GM12875 (cell line): Measurements from ENCODE around the gene LSM11.

ENCODE experiments used
- H3K4me3 ChIP-seq: one replicate; pipeline ENCODE4 v1.5.1; 2011; ENCODE audit warnings: low read depth, low read length, control low read depth
- TF ChIP-seq, protein P1 (sequence below): IDR thresholded peaks from 2 replicates; pipeline ENCODE4 v1.5.1; 2011; ENCODE audit warnings: low read depth, mild to moderate bottlenecking, control low read depth, inconsistent platforms, low read length, moderate library complexity, borderline replicate concordance; ENCODE audit not compliant: insufficient read depth

The LSM11 gene

GRCh38 chr5:157730900-157731271, 12.6 kb upstream of the LSM11 start:
- peak overlapping the region; percentile 75 for H3K4me3 ChIP-seq
- TF ChIP-seq, protein P1, sequence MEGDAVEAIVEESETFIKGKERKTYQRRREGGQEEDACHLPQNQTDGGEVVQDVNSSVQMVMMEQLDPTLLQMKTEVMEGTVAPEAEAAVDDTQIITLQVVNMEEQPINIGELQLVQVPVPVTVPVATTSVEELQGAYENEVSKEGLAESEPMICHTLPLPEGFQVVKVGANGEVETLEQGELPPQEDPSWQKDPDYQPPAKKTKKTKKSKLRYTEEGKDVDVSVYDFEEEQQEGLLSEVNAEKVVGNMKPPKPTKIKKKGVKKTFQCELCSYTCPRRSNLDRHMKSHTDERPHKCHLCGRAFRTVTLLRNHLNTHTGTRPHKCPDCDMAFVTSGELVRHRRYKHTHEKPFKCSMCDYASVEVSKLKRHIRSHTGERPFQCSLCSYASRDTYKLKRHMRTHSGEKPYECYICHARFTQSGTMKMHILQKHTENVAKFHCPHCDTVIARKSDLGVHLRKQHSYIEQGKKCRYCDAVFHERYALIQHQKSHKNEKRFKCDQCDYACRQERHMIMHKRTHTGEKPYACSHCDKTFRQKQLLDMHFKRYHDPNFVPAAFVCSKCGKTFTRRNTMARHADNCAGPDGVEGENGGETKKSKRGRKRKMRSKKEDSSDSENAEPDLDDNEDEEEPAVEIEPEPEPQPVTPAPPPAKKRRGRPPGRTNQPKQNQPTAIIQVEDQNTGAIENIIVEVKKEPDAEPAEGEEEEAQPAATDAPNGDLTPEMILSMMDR, result no peak

GRCh38 chr5:157731272-157732129, 12.0 kb upstream of the LSM11 start, which contains the start of gene THG1L:
Gene THG1L, plus strand, starts transcription at chr5:157731420. Its CDS starts 21 bp downstream, at chr5:157731441.
- TF ChIP-seq, protein P1, result no peak
- peak within 1 kb of the TSS; percentile 75 for H3K4me3 ChIP-seq

DNA sequence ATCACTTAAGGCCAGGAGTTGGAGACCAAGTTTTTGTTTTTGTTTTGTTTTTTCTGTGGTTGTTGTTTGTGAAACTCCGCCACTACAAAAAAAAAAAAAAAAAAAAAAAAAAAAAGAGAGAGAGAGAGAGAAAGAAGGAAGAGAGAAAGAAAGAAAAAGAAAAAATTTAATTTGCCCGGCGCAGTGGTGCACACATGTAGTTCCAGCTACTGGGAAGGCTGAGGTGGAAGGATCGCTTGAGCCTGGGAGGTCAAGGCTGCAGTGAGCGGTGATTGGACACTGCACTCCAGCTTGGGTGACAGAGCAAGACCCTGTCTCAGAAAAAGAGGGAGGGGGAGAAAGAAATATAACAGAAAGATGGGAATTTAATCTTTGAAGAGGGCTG, 11.4 kb upstream of the LSM11 start:
- no peak overlapping the region for H3K4me3 ChIP-seq
- TF ChIP-seq, protein P1, result no peak

- H3K4me3 ChIP-seq, result no peak overlapping the region
- TF ChIP-seq, protein P1, result no peak
Measured at GRCh38 chr5:157732596-157733262, 10.8 kb upstream of the LSM11 start.

DNA sequence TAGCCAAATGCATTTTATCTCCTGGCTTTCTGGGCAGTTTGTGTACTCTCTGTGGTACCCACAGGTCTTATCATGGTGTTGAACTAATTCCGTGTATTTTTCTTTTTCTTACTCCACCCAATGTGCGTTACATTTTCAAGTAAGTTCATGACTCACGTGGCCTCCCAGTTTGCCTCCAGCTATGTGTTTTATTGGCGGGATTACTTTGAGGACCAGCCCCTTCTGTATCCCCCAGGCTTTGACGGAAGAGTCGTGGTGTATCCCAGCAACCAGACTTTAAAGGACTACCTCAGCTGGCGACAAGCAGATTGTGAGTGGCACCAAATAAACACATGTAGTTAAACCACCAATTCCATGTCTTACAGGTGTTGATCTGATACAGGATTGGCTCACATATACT, 9.1 kb upstream of the LSM11 start:
- TF ChIP-seq, protein P1, result no peak
- H3K4me3 ChIP-seq, result no peak overlapping the region

- TF ChIP-seq, protein P1, result no peak
Measured at GRCh38 chr5:157735991-157736390, 7.5 kb upstream of the LSM11 start.

More at GRCh38 chr5:157735991-157736390, 7.5 kb upstream of the LSM11 start:
- H3K4me3 ChIP-seq, result no peak overlapping the region
